Ureter (tissue), 1 donor: Measurements from ENCODE around the gene BUD23. TPM values are rescaled to one million over a fixed set of nuclear protein-coding genes. Genes with fewer than 3 reads are reported as not detected.
A peak's percentile ranks its signal among the peaks of the same experiment; 100 is the strongest.
"Not testable (repeated sequence)": the region's sequence is repeated elsewhere in the genome, so short reads cannot be mapped to it uniquely, and the experiment has no call there.

ENCODE experiments used
- DNase-seq: peaks from one replicate; pipeline ENCODE4 v3.0.0-alpha.2; 2020; ENCODE audit warnings: low spot score
- total RNA-seq: library from RNA; stranded (reverse); gene quantifications from one replicate; pipeline ENCODE4 v1.2.4, GENCODE V29; 2023
- donor health status: DM: yes; HTN: yes; CAD: no.

BUD23 gene, protein sequence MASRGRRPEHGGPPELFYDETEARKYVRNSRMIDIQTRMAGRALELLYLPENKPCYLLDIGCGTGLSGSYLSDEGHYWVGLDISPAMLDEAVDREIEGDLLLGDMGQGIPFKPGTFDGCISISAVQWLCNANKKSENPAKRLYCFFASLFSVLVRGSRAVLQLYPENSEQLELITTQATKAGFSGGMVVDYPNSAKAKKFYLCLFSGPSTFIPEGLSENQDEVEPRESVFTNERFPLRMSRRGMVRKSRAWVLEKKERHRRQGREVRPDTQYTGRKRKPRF
- total RNA-seq: 69.6 TPM

DNA sequence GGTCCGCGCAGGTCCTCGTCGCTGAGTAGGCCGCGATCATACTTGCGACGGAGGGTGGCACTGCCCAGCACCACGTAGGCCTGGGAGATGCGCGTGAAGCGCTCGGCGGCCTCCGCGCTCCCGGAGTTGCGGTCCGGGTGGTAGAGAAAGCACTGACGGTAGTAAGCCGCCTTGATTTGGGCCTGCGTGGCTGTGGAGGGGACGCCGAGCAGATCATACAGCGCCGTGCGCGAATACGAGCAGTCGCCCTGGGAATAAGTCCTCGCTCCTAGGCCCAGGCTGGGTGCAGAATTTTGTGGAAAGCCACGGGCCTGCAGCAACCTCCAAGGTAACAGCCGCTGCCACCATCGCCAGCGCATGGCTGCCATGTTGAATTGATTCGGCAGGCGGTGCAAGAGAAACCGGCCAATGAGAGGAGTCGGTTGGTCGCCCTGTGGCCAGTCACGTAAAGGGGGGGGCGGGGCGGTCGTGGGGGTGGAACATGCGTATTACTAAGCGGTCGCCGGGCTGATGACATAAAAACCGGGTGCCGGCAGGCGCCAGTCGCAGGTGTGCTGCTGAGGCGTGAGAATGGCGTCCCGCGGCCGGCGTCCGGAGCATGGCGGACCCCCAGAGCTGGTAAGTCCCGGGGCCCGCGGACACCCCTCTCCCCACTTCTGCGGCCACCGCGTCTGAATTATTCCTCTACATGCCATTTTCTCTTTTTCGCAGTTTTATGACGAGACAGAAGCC, at the start of gene BUD23, which contains the start of gene DNAJC30:
BUD23 (plus strand) TSS at position 542 of the 732 bp plus-strand sequence; CDS start at position 571, 29 bp downstream.
DNAJC30 (minus strand) TSS at position 398 of the 732 bp plus-strand sequence; CDS start at position 368, 30 bp downstream.
- peak; percentile 99 for DNase-seq

DNA sequence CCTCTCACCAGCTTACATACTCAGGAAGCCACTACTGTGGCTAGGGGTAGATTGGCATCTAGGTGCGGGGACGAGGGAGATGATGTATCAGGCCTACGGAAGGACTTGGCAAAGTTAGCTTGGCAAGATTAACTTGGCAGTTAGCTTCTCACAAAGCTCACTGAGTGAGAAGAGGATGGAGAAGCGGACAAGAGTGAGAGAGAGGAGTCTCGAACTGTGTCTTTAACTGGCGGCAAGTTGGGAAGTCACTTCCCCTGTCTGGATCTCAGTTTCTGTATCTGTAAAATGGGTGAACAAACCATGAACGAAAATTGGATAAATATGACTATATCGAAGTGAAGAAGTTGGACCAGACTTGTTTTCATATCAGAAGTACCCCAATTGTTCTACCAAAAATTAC, 49.6 kb upstream of the BUD23 start:
- DNase-seq: no peak

DNA sequence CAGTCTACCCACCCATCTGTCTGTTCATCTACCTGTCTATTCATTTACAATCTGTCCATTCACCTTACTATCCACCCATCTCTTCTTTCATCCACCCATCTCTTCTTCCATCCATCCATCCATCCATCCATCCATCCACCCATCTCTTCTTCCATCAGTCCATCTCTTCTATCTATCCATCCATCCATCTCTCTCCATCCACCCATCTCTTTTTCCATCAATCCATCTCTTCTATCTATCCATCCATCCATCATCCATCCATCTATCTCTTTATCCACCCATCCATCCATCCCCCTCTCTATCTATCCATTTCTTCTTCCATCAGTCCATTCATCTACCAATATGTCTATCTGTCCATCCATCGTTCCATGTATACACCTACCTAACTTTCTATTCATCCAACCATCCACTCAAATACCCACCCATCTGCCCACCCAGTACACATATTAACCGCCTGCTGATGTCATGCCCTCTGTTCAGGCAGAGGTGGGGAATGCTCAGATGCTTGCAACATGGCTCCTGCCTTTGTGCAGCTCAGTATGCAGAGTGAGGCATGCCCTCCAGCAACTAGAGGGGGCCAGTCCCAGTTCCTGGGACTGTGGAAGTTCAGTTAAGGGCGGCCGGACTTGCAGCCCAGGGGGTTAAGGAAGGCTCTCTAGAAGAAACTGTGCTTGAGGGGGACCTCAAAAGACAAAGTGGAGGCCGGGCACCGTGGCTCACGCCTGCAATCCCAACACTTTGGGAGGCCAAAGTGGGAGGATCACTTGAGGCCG, 47.8 kb upstream of the BUD23 start:
- DNase-seq: no peak

DNA sequence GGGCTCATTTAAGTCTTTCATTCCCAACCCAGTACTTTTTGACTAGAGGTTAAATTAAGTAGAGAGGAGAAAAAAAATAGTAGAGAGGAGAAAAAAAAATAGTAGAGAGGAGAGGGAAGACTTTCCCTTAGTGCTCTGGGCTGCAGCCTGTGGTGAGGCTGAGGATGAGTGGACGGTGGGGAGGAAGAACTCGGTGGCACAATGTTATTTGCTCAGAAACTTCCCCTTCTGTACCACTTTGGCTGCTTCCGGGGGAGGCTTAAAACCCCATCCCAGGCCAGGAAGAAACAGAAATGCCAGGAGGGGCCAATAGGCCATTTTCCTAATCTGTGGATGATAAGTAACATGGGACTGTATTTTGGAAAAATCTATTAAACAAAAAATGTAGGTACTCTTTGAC, 44.5 kb upstream of the BUD23 start:
- DNase-seq: no peak

DNA sequence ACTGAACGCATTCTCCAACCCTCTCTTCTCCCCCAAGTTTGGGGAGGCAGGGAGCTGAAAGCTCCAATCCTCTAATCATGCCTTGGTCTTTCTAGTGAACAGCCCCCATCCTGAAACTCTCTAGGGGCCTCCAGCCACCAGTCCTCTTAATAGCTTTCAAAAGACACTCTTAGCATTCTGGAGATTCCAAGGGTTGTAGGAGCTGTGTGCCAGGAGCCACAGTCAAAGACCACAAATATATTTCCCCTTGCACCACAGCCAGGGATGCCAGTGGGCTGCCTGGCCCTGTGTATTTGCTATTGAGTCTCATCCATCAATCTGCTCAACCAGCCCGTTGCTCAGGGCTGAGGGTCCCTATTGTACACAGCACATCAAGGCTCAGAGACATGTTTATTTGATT, 40.6 kb upstream of the BUD23 start:
- no peak for DNase-seq

DNA sequence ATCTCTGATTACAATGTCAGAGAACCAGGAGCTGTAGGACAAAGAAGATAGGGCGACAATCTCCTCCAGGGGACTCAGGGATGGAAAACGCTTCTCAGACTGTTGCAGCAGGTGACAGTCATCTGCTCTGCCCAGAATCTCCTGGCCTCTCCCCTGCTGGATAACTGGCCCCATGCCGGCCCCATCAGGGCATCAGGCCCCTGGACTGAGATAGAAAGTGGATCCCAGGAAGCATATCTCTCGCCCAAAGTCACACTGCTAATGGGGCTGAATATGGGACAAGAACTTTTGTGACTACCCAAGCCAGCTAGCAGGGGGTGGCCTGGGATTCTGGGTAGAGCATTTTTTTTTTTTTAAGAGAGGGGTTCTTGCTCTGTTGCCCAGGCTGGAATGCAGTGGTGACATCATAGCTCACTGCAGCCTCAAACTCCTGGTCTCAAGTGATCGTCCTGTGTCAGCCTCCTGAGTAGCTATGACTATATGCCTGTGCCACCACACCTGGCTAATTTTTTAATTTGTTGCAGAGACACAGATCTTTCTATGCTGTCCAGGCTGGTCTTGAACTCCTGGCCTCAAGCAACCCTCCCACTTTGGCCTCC, 38.6 kb upstream of the BUD23 start:
- no peak for DNase-seq

DNA sequence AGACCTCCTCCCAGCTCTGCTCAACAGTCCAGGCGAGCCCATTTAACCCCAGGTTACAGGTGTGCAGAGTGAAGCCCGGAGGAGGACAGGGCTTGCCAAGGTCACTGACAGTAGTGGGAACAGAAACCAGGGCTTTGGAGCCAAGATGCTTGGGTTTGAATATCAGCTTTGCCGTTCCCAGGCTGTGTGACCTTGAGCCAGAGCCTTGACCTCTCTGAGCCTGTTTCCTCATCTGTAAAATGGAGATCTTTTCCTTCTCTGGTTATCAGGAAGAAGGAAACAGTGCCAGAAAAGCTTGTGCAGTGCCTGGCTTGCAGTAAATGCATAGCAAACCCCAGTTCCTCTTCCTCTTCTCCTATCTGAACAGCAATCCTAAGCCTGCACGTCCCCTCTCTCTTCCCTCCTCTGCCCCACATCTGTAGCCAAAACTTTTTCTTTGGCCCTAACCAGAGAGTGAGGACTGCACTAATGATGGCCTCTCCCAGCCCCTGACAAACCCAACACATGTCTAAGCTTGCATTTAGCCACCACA, 37.7 kb upstream of the BUD23 start:
- no peak for DNase-seq

DNA sequence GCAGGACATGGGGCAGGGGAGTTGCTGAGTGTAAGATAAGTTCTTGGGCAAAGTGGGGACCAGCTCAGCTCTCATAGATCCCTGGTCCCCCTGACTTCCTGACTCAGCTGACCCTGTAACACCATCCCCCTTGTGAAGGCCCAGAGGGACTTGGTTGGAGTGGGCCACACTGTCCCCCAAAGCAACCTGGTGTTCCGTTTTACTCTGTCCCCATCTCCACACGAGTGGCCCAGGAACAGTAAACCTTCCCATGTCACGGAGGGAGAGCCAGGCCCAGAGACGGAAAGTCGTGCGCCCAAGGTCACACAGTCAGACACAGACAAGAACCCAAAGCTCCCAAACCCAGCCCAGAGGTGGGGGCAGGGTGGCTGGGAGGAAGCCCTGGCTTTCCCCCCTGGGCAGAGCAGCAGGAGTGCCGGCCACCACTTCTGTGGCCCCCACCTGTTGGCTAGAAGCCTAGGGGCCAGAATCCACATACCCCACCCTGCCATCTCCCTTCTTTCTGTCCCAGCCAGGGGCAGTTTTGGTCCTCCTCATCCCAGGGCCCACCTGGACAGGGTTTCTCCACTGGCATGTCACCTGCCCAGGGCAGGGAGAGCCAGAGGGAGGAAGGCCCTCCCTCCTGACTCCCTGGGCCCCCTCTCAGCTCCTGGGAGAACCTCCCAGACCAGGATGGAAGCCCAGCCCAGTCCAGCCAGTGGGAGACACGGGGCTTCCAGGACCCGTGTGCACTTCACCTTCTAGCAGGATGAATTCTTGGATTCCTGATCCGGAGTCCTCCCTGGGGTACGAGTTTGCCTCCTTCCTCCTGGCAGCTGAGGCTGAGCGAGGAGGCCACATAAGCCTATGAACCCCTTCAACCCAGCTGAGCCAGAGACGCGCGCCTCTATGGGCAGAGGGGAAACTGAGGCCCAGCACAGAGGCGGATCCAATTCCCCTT, 36.3 kb upstream of the BUD23 start:
- DNase-seq: no peak

DNA sequence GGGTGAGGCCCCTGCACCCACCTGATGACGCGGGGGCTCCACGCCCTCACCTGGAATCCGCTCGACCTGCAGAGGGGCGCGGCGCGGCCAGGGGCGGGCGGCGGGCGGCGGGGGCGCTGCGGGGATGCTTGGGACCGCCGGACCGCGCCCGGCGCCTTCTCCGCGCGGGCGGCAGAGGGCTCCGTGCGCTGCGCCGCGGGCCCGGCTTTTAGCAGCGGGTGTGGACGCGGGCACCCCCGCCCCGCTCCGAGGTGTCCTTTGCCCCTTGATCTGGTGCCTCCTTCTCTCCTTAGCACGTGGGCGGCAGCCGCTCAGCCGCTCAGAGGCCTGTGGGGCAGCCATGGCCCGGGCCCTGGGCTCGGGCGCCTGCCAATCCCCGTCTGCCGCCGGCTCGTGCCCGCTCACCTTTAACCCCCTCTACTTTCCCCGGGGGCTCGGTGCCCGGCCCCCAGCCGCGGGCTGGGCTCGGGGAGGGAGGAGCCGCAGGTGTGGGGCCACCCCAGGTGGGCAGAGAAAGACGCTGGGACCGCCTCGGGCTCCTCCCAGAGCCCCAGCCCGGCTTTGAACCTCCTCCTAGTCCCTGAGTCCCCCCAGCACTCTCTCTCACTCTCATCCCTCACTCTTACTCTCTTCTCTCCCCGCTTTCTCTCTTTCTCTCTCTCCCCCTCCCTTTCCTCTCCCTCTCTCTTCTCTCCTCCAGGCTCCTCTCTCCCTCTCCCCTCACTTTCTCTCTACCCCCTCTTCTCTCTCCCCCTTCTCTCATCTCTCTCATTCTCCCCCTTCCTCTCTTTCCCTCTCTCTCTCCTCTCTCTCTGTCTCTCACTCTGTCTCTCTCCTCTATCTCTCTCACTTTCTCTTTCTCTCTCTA, 35.4 kb upstream of the BUD23 start:
- no peak for DNase-seq

DNA sequence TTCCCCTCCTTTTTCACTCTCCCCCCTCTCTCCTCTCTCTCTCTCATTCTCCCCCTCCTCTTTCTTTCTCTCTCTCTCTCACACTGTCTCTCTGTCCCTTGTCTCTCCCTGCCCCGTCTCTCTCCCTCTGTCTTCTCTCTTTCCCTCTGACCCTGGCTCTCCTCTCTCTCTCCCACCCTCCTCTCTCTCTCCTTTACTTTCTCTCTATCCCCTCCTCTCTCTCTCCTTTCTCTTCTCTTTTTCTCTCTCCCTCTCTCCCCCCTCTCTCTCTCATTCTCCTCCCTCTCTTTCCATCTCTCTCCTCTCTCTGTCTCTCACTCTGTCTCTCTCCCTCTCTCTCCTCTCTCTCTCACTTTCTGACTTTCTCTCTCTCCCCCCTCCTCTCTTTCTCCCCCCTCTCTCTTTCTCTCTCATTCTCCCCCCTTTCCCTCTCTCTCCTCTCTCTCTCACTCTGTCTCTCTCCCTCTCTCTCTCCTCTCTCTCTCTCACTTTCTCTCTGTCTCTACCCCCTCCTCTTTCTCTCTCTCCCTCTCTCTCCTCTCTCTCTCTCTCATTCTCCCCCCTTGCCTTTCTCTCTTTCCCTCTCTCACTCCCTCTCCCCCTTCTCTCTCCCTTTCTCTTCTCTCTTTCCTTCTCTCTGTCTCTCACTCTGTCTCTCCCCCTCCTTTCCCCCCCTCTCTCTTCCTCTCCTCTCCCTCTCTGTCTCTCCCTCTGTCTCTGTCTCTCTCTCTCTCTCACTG, 34.6 kb upstream of the BUD23 start:
- DNase-seq: no peak

DNA sequence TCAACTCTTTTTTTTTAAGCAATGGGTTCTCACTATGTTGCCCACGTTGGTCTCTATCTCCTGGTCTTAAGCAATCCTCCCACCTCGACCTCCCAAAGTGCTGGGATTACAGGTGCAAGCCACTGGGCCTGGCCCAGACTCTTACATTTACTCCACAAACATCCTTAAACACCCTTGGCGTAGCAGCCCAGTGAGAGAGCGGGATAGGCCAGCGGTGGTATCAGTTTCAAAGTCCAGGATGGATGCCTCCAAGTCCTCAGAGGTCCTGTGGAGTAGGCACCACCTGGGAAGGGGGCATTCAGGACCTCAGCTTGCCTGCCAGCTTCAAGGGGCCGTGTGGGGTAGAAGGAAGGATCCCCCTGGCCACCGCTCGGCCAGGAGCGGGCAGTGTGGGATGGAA, 33.8 kb upstream of the BUD23 start:
- DNase-seq: no peak

DNA sequence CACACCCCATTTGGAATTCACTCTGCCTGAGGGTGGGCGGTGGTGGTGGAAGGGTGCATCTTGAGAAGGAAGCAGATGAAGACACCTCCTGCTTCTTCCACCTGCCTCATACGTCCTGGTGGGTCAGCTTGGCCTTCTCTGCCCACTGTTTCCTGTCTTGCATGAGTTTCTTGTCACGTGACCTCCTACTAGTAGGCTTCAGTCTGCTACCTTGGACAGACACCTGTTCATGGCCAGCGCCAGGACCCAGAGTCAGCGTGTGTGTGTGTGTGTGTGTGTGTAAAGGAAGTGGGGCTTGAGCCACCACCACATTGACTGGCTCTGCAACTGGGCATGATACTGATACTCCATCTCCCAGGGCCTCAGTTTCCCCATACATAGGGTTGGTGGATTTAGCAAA, 32.9 kb upstream of the BUD23 start:
- DNase-seq: no peak

DNA sequence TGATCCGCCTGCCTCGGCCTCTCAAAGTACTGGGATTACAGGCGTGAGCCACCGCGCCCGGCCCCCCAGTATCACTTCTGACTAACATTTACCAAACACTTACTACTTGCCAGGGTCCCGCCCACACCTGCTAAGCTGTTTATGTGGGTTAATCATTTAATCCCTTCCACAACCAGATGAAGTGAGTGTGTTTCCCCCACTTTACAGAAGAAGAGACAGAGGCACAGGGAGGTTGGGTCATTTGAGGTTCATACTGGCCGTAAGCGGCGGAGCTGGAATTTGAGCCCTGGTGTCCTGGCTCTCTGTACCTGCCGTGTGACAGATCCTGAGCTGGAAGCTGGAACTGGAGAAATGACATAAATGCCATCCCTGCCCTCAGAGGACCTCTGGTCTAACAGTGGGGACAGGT, 30.9 kb upstream of the BUD23 start:
- no peak for DNase-seq

DNA sequence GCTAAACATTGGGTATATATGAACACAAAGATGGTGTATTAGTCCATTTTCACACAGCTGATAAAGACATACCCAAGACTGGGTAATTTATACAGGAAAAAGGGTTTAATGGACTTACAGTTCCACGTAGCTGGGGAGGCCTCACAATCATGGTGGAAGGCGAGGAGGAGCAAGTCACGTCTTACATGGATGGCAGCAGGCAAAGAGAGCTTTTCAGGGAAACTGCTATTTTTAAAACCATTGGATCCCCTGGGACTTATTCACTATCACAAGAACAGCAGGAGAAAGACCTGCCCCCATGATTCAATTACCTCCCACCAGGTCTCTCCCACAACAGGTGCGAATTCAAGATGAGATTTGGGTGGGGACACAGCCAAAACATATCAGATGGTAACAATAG, 28.1 kb upstream of the BUD23 start:
- not testable (repeated sequence) for DNase-seq

DNA sequence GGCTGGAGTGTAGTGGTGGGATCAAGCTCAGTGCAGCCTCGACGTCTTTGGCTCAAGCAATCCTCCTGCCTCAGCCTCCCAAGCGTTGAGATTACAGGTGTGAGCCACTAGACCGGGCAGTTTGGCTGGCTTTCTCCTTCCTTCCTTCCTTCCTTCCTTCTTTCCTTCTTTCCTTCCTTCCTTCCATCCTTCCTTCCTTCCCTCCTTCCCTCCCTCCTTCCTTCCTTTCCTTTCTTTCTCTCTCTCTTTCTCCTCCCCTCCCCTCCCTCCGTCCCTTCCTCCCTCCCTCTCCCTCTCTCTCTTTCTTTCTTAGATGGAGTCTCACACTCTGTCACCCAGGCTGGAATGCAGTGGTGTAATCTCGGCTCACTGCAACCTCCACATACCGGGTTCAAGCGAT, 23.4 kb upstream of the BUD23 start:
- DNase-seq: no peak

DNA sequence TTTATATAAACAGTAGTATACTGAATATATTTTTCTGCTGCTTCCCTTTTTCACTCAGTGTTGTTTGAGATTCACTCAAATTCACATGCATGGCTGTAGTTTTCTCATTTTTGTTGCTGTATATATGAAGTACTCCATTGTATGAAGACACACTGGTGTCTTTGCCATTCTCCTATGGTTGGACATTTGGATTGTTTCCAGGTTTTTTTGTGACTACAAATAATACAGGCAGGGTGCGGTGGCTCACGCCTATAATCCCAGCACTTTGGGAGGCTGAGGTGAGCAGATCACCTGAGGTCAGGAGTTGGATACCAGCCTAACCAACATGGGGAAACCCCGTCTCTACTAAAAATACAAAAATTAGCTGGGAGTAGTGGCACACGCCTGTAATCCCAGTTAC, 22.8 kb upstream of the BUD23 start:
- DNase-seq: not testable (repeated sequence)

DNA sequence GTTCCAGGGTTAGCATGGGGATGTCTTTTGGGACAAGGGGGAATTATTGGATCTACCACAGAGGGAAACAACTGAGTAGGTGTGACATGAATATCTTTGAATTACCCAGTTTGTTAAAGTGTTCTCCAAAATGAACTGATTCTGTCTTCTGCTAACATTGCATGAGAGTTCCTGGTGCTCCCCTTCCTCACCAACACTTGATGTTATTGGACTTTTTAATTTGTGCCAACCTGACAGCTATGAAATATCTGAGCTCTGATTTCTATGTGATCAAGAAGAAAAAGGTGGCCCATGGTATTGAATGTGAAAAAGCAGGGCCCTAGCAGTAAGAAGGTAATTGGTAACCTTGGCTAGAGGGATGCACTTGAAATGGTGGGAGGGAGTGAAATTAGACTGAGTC, 20.4 kb upstream of the BUD23 start:
- DNase-seq: no peak

DNA sequence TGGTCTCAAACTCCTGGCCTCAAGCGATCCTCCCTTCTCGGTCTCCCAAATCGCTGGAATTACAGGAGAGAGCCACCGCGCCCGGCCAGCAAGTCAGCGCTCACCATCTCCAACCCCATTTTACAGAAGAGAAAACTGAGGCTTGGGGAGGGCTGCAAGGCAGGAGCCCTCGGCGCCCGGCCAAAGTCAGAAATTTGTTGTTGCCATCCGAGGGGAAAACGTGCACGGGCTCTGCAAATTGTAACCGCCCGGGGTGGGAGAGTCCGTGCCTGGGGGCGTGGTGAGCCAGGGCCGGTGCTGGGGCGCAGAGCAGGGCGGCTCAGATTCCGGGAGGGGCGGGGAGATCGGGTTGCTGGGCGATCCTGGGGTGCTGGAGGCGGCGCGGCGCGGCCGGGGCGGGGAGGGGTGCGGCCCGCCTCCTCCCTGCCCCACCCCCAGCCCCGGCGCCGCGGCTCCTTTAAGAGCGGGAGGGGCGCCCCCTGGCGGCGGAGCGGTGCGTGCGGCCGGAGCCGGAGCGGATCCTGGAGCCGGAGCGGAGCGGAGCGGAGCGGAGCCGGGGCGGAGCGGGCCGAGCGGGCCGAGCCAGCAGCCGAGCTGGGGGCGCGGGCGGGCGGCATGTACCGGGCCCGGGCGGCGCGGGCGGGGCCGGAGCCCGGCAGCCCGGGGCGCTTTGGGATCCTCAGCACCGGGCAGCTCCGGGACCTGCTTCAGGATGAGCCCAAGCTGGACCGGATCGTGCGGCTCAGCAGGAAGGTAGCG, 15.9 kb upstream of the BUD23 start, which contains the start of gene VPS37D:
VPS37D (plus strand) TSS at position 488 of the 759 bp plus-strand sequence; CDS start at position 616, 128 bp downstream.
- peak; percentile 91 for DNase-seq
